ENCODE measurements around the gene C10orf53. TPM values are rescaled to one million over a fixed set of nuclear protein-coding genes. Genes with fewer than 3 reads are reported as not detected.

C10orf53 gene
- total RNA-seq, 1 experiment from 2014 or later: not detected

GRCh38 chr10:49698679-49699078, 19.2 kb downstream of the C10orf53 start:
- H3K36me3 ChIP-seq (ENCODE audit: control insufficient read depth, insufficient read depth, low read length): no peaks in the 10 kb centered on the region
- peaks cover 1% of the 10 kb centered on the region; the same call in 1 of the 2 replicates for H3K27me3 ChIP-seq (replicated peaks; ENCODE audit: control insufficient read depth, insufficient read depth, low read length)
- Mint-ChIP-seq H3K27ac (ENCODE audit: unreplicated experiment) (no peak overlapping the region), H3K4me3 (ENCODE audit: unreplicated experiment) (no peak overlapping the region), H3K27me3 (ENCODE audit: insufficient read depth, unreplicated experiment) (peaks cover 10% of the 10 kb centered on the region), H3K4me1 (ENCODE audit: low read depth, unreplicated experiment) (no peaks in the 10 kb centered on the region), H3K36me3 (ENCODE audit: insufficient read depth, unreplicated experiment) (no peaks in the 10 kb centered on the region), H3K9me3 (ENCODE audit: unreplicated experiment) (no peaks in the 10 kb centered on the region)
- TF ChIP-seq CTCF (IDR thresholded peaks at IDR 0.05; ENCODE audit: insufficient read depth in 1 of 2, low read depth in 1 of 2, low read length in 1 of 2, severe bottlenecking in 1 of 2, unreplicated experiment in 1 of 2): no peak
- BruUV-seq (replicated peaks): no TSS peak
- POLR2A ChIA-PET: no interaction called here
- no peak overlapping the region for H3K4me3 ChIP-seq (ENCODE audit: low read depth, low read length)
- CTCF ChIA-PET: interaction anchor here (0.6 kb wide), 1 partner anchor 91 kb away, joined by 7 read pairs; no protein-coding TSS in a partner anchor
- DNase-seq: no peak
- H3K4me1 ChIP-seq: no peaks in the 10 kb centered on the region
- intact Hi-C loops (cut with micrococcal nuclease; ENCODE audit: unreplicated experiment): no loop called here
- no peaks in the 10 kb centered on the region for H3K9me3 ChIP-seq

DNA sequence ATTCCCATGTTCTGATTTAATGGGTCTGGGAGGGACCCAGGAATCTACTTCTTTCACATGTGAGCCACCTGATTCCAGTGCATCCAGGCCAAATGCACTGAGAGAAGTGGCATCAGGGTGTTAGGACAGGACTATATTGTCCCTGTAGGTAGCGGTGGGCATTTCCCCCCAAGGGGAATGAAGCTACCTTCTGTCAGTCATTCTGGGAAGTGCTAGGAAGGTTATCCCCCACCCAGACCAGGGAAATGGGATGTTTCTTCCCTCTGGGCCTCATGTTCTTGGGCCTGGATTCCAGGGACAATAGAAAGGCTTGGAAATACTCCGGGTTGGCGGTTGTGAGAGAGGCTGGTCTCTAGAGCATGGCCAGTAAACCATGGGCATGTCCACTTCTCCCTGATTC, 20.8 kb downstream of the C10orf53 start:
- CTCF ChIA-PET: no interaction called here
- peaks cover 10% of the 10 kb centered on the region for H3K27me3 Mint-ChIP-seq (ENCODE audit: insufficient read depth, unreplicated experiment)
- peaks cover 1% of the 10 kb centered on the region; the same call in 1 of the 2 replicates for H3K27me3 ChIP-seq (replicated peaks; ENCODE audit: control insufficient read depth, insufficient read depth, low read length)

GRCh38 chr10:49700997-49701396, 21.5 kb downstream of the C10orf53 start:
- Histone ChIP-seq H3K36me3 (ENCODE audit: control insufficient read depth, insufficient read depth, low read length) (no peaks in the 10 kb centered on the region), H3K4me3 (ENCODE audit: low read depth, low read length) (no peak overlapping the region), H3K4me1 (no peaks in the 10 kb centered on the region), H3K27me3 (replicated peaks; ENCODE audit: control insufficient read depth, insufficient read depth, low read length) (no peaks in the 10 kb centered on the region), H3K9me3 (peaks cover 11% of the 10 kb centered on the region)
- no peaks in the 10 kb centered on the region for H3K36me3 Mint-ChIP-seq (ENCODE audit: insufficient read depth, unreplicated experiment)
- BruUV-seq (replicated peaks): no TSS peak
- no peaks in the 10 kb centered on the region for H3K4me1 Mint-ChIP-seq (ENCODE audit: low read depth, unreplicated experiment)
- CTCF ChIA-PET: no interaction called here
- DNase-seq: peak; percentile 30 to 37
- TF ChIP-seq CTCF (IDR thresholded peaks at IDR 0.05; ENCODE audit: insufficient read depth in 1 of 2, low read depth in 1 of 2, low read length in 1 of 2, severe bottlenecking in 1 of 2, unreplicated experiment in 1 of 2): peak in 1 of 2 experiments; percentile 30
- H3K4me3 Mint-ChIP-seq (ENCODE audit: unreplicated experiment): no peak overlapping the region
- H3K27me3 Mint-ChIP-seq (ENCODE audit: insufficient read depth, unreplicated experiment): peaks cover 10% of the 10 kb centered on the region
- intact Hi-C loops (cut with micrococcal nuclease; ENCODE audit: unreplicated experiment): no loop called here
- POLR2A ChIA-PET: no interaction called here
- peaks cover 12% of the 10 kb centered on the region for H3K9me3 Mint-ChIP-seq (ENCODE audit: unreplicated experiment)
- no peak overlapping the region for H3K27ac Mint-ChIP-seq (ENCODE audit: unreplicated experiment)

More for the DNA sequence above, 20.8 kb downstream of the C10orf53 start:
- Histone ChIP-seq H3K9me3 (peaks cover 4% of the 10 kb centered on the region; the same call in 1 of the 2 replicates), H3K4me1 (no peaks in the 10 kb centered on the region), H3K36me3 (ENCODE audit: control insufficient read depth, insufficient read depth, low read length) (no peaks in the 10 kb centered on the region), H3K4me3 (ENCODE audit: low read depth, low read length) (no peak overlapping the region)
- TF ChIP-seq CTCF (IDR thresholded peaks at IDR 0.05; ENCODE audit: insufficient read depth in 1 of 2, low read depth in 1 of 2, low read length in 1 of 2, severe bottlenecking in 1 of 2, unreplicated experiment in 1 of 2): no peak
- no TSS peak for BruUV-seq (replicated peaks)
- H3K4me1 Mint-ChIP-seq (ENCODE audit: low read depth, unreplicated experiment): no peaks in the 10 kb centered on the region
- no peaks in the 10 kb centered on the region for H3K36me3 Mint-ChIP-seq (ENCODE audit: insufficient read depth, unreplicated experiment)
- no peak for DNase-seq
- H3K9me3 Mint-ChIP-seq (ENCODE audit: unreplicated experiment): peaks cover 6% of the 10 kb centered on the region
- POLR2A ChIA-PET: no interaction called here
- H3K27ac Mint-ChIP-seq (ENCODE audit: unreplicated experiment): no peak overlapping the region
- no peak overlapping the region for H3K4me3 Mint-ChIP-seq (ENCODE audit: unreplicated experiment)
- intact Hi-C loops (cut with micrococcal nuclease; ENCODE audit: unreplicated experiment): no loop called here

Measured in Caco-2 (cell line).